ENCODE data around the gene EFNB2. TPM values are rescaled to one million over a fixed set of nuclear protein-coding genes. Genes with fewer than 3 reads are reported as not detected.
A peak's percentile ranks its signal among the peaks of the same experiment; 100 is the strongest.

The EFNB2 gene
- total RNA-seq, 1 donor from 2014 or later, result 197 TPM

DNA sequence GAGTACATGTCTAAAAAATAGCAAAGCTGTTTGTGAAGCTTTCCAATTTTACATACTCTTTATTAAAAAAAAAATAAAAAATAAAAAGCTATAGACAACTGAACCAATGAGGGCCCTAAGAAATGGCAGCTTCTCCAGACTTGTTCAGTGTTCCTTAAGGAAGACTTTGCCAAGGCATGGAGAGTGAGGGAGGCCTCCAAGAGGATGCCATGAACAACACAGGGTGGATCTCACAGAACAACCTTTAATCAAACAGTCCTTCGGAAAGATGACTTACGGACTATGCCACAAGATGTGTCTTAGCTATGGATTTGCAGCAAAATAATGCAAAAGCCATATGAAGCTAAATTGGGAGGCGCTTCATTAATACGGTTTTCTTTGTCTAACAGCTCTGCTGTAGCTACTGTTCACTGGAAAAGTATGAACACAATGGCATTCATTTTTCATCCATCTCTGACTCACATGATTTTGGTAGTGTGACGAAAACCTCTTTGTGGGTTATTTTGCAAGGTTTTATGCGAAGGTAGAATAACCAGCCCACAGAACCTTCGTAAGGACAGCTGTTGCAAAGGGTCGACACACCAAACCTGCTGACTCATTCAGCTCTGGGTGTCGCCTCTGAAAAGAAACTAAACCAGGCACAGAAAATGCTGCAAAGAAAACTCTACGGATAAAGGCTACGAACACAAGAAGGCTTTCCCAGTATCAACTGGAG, 27.7 kb downstream of the EFNB2 start:
- Mint-ChIP-seq H3K36me3 (peaks cover 30% of the 10 kb centered on the region), H3K4me1 (peaks cover 50% of the 10 kb centered on the region), H3K27me3 (ENCODE audit: low read depth) (no peaks in the 10 kb centered on the region), H3K4me3 (no peak overlapping the region), H3K27ac (peak overlapping the region; percentile 81), H3K9me3 (no peaks in the 10 kb centered on the region)
- TF ChIP-seq, protein P1, sequence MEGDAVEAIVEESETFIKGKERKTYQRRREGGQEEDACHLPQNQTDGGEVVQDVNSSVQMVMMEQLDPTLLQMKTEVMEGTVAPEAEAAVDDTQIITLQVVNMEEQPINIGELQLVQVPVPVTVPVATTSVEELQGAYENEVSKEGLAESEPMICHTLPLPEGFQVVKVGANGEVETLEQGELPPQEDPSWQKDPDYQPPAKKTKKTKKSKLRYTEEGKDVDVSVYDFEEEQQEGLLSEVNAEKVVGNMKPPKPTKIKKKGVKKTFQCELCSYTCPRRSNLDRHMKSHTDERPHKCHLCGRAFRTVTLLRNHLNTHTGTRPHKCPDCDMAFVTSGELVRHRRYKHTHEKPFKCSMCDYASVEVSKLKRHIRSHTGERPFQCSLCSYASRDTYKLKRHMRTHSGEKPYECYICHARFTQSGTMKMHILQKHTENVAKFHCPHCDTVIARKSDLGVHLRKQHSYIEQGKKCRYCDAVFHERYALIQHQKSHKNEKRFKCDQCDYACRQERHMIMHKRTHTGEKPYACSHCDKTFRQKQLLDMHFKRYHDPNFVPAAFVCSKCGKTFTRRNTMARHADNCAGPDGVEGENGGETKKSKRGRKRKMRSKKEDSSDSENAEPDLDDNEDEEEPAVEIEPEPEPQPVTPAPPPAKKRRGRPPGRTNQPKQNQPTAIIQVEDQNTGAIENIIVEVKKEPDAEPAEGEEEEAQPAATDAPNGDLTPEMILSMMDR (IDR thresholded peaks at IDR 0.05; ENCODE audit: unreplicated experiment), result no peak
- DNase-seq (ENCODE audit: low spot score in 2 of 2, unreplicated experiment in 2 of 2), result no peak

GRCh38 chr13:106506286-106506685, 29.2 kb downstream of the EFNB2 start:
- H3K27ac Mint-ChIP-seq, result peak overlapping the region; percentile 51
- H3K36me3 Mint-ChIP-seq, result peaks cover 29% of the 10 kb centered on the region
- H3K9me3 Mint-ChIP-seq, result no peaks in the 10 kb centered on the region
- H3K4me3 Mint-ChIP-seq, result no peak overlapping the region
- no peak for DNase-seq (ENCODE audit: low spot score in 2 of 2, unreplicated experiment in 2 of 2)
- peaks cover 56% of the 10 kb centered on the region for H3K4me1 Mint-ChIP-seq
- H3K27me3 Mint-ChIP-seq (ENCODE audit: low read depth), result no peaks in the 10 kb centered on the region
- TF ChIP-seq, protein P1 (IDR thresholded peaks at IDR 0.05; ENCODE audit: unreplicated experiment), result no peak

- Mint-ChIP-seq H3K36me3 (peaks cover 26% of the 10 kb centered on the region), H3K27me3 (ENCODE audit: low read depth) (no peaks in the 10 kb centered on the region), H3K4me3 (no peak overlapping the region), H3K4me1 (peaks cover 58% of the 10 kb centered on the region), H3K27ac (peak overlapping the region; percentile 51), H3K9me3 (no peaks in the 10 kb centered on the region)
- no peak for DNase-seq (ENCODE audit: low spot score in 2 of 2, unreplicated experiment in 2 of 2)
- TF ChIP-seq, protein P1 (IDR thresholded peaks at IDR 0.05; ENCODE audit: unreplicated experiment), result no peak
Observed at GRCh38 chr13:106505732-106506131, 29.7 kb downstream of the EFNB2 start.

DNA sequence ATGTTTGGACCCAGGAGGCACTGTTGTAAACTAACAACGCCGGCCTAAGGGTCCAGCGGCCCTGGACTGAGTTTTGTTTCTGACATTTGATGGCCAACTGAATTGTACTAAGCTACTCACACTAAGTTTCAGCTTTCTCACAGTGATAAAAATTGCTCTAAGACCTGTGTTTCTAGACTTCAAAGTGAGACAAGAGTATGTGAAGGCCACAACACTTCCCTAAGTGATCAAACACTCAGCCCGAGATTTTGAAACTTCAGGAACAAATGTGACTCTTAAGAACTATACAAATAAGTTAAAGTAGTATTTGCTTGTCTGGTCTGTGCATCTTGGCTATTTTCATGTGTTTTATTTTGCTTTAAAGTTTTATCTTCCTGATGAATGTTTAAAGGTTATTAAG, 30.2 kb downstream of the EFNB2 start:
- Mint-ChIP-seq H3K27ac (peak overlapping the region; percentile 51), H3K36me3 (peaks cover 28% of the 10 kb centered on the region), H3K4me1 (peaks cover 63% of the 10 kb centered on the region), H3K4me3 (no peak overlapping the region), H3K9me3 (no peaks in the 10 kb centered on the region), H3K27me3 (ENCODE audit: low read depth) (no peaks in the 10 kb centered on the region)
- TF ChIP-seq, protein P1 (IDR thresholded peaks at IDR 0.05; ENCODE audit: unreplicated experiment), result no peak
- no peak for DNase-seq (ENCODE audit: low spot score in 2 of 2, unreplicated experiment in 2 of 2)

DNA sequence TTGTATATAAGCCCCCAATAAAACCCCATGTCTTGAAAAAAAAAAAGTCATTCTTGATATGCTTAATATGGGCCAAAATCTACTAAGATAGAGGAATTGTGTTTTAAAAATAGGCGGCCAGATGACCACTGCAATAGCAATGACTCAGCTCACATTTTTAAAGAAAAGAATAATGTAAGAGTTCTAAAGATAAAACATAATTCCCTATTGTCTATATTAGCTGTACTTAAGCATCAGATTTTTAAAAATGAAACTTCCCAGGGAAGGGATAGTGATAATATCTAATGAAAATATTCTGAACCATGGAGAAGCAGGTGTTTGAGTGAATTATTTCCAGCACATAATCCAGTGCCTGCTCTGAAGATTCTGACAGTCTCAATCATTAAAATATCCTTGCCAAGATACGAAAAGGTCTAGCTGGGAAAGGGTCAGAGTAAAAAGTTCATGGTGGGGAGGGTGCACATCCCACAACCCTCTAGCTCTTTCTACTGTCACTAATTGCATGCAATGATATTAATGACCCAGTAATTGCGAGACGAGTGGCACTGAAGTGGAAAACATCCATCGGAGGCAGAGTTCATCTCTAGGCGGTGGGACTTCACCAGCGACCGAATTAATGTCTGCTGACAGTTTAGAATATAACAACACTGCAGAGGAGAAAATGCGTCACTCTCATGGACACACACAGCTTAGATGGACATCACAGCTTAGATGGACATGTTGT, 31.6 kb downstream of the EFNB2 start:
- no peak for DNase-seq (ENCODE audit: low spot score in 2 of 2, unreplicated experiment in 2 of 2)
- H3K36me3 Mint-ChIP-seq, result peaks cover 30% of the 10 kb centered on the region
- H3K27ac Mint-ChIP-seq, result peak overlapping the region; percentile 86
- TF ChIP-seq, protein P1 (IDR thresholded peaks at IDR 0.05; ENCODE audit: unreplicated experiment), result no peak
- H3K9me3 Mint-ChIP-seq, result no peaks in the 10 kb centered on the region
- H3K27me3 Mint-ChIP-seq (ENCODE audit: low read depth), result no peaks in the 10 kb centered on the region
- H3K4me1 Mint-ChIP-seq, result peaks cover 74% of the 10 kb centered on the region
- H3K4me3 Mint-ChIP-seq, result no peak overlapping the region

All from mesothelial cell of epicardium (in vitro differentiated cells).